GM18873 (cell line): ENCODE measurements around the gene MRGPRE.

Experiments used
- ATAC-seq: cut with Tn5 transposase; IDR thresholded peaks from one replicate; pipeline ENCODE4 v1.9.1; 2021; ENCODE audit warnings: mild to moderate bottlenecking, moderate library complexity, moderate number of reproducible peaks; ENCODE audit not compliant: unreplicated experiment, low FRiP score

The MRGPRE gene

GRCh38 chr11:3216027-3216525 lies 16.1 kb downstream of the MRGPRE start:
- ATAC-seq: no peak

- no peak for ATAC-seq
These were observed 16.7 kb downstream of the MRGPRE start for GRCh38 chr11:3215346-3216026.

GRCh38 chr11:3214420-3214699 lies 17.9 kb downstream of the MRGPRE start:
- ATAC-seq: no peak

- ATAC-seq: no peak
These were observed 18.4 kb downstream of the MRGPRE start for GRCh38 chr11:3213659-3214419.

GRCh38 chr11:3208272-3208671 lies 23.9 kb downstream of the MRGPRE start:
- ATAC-seq: no peak

- no peak for ATAC-seq
These were observed 24.6 kb downstream of the MRGPRE start for GRCh38 chr11:3207526-3208189.

GRCh38 chr11:3206922-3207204 lies 25.4 kb downstream of the MRGPRE start:
- no peak for ATAC-seq

- no peak for ATAC-seq
These were observed 25.9 kb downstream of the MRGPRE start for GRCh38 chr11:3206156-3206921.

GRCh38 chr11:3205261-3206155 lies 26.7 kb downstream of the MRGPRE start:
- ATAC-seq: no peak

GRCh38 chr11:3204141-3205015 lies 27.8 kb downstream of the MRGPRE start:
- no peak for ATAC-seq

- ATAC-seq: no peak
These were observed 28.8 kb downstream of the MRGPRE start for GRCh38 chr11:3203221-3204043.

GRCh38 chr11:3202759-3203158 lies 29.5 kb downstream of the MRGPRE start:
- no peak for ATAC-seq

GRCh38 chr11:3202305-3202704 lies 29.9 kb downstream of the MRGPRE start:
- ATAC-seq: no peak

GRCh38 chr11:3201677-3202181 lies 30.5 kb downstream of the MRGPRE start:
- no peak for ATAC-seq

- ATAC-seq: no peak
These were observed 31.1 kb downstream of the MRGPRE start for GRCh38 chr11:3201112-3201581.

GRCh38 chr11:3200388-3201111 lies 31.7 kb downstream of the MRGPRE start:
- no peak for ATAC-seq

GRCh38 chr11:3199537-3200295 lies 32.5 kb downstream of the MRGPRE start:
- ATAC-seq: no peak
